Osteoblast (primary cell): ENCODE measurements around the gene CEP112. TPM values are rescaled to one million over a fixed set of nuclear protein-coding genes. Genes with fewer than 3 reads are reported as not detected.

ENCODE experiments used
- DNase-seq: peaks from one replicate; pipeline ENCODE4 v3.0.0; 2011; ENCODE audit warnings: low spot score, mixed read lengths; ENCODE audit not compliant: insufficient read length; ENCODE audit errors: missing footprints
- H2AFZ ChIP-seq: 2 replicates; pipeline ENCODE4 v1.6.0; 2011; ENCODE audit warnings: mild to moderate bottlenecking, low read length
- H3K27ac ChIP-seq: 2 replicates; pipeline ENCODE4 v1.5.1; 2011; ENCODE audit warnings: mild to moderate bottlenecking, low read depth, low read length, moderate library complexity
- H3K27me3 ChIP-seq: 2 replicates; pipeline ENCODE4 v1.6.0; 2012; ENCODE audit warnings: mild to moderate bottlenecking, control low read depth, inconsistent platforms, low read length, moderate library complexity; ENCODE audit not compliant: insufficient read depth
- H3K36me3 ChIP-seq: 2 replicates; pipeline ENCODE4 v1.5.1; 2011; ENCODE audit warnings: mild to moderate bottlenecking, low read length, control low read depth, moderate library complexity; ENCODE audit not compliant: insufficient read depth
- H3K4me1 ChIP-seq: 2 replicates; pipeline ENCODE4 v1.5.1; 2011; ENCODE audit warnings: mild to moderate bottlenecking, low read length, control low read depth, moderate library complexity; ENCODE audit not compliant: insufficient read depth
- H3K4me2 ChIP-seq: 2 replicates; pipeline ENCODE4 v1.6.0; 2011; ENCODE audit warnings: mild to moderate bottlenecking, low read length; ENCODE audit not compliant: insufficient read depth
- H3K4me3 ChIP-seq: fragments of 200-600 bp; sonication (generic); 3 replicates; pipeline ENCODE4 v1.5.1; 2012; ENCODE audit warnings: mild to moderate bottlenecking, low read length, inconsistent platforms; ENCODE audit not compliant: insufficient read depth
- H3K79me2 ChIP-seq: 2 replicates; pipeline ENCODE4 v1.6.0; 2012; ENCODE audit warnings: mild to moderate bottlenecking, low read length, control low read depth, inconsistent platforms; ENCODE audit not compliant: insufficient read depth
- H3K9me3 ChIP-seq: 2 replicates; pipeline ENCODE4 v1.5.1; 2011; ENCODE audit warnings: low read depth, low read length, control low read depth
- H4K20me1 ChIP-seq: 2 replicates; pipeline ENCODE4 v1.6.0; 2012; ENCODE audit warnings: mild to moderate bottlenecking, low read length, control low read depth; ENCODE audit not compliant: insufficient read depth
- total RNA-seq: library from RNA; depleted of rRNA; stranded (reverse); fragments of >200 nt; gene quantifications from 2 replicates; pipeline ENCODE4 v1.2.3, GENCODE V29; 2012
- TF ChIP-seq, protein P1 (sequence below): IDR thresholded peaks from 2 replicates; pipeline ENCODE4 v1.5.1; 2011; ENCODE audit warnings: mild to moderate bottlenecking, low read depth, low read length, moderate library complexity; ENCODE audit errors: extremely low read depth

The CEP112 gene
- total RNA-seq, 1 donor: 8.3 TPM

DNA sequence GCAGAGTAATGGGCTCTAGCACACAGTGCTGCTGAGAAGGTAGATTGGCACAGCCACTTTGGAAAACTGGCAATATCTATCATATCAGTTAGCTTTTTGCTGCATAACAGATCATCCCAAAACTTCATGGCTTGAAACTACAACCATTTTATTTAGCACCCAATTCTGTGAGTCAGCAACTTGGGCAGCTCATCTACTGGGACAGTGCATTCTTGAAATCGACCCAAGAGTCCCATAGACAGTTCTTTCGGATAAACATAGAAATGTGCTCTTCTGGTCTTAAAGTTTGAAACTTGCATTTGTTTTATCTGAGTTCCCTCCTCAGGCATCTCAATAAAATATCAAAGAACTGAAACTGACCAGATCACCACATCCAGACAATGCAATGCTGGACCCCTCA lies 76.7 kb downstream of the CEP112 start:
- TF ChIP-seq, protein P1, sequence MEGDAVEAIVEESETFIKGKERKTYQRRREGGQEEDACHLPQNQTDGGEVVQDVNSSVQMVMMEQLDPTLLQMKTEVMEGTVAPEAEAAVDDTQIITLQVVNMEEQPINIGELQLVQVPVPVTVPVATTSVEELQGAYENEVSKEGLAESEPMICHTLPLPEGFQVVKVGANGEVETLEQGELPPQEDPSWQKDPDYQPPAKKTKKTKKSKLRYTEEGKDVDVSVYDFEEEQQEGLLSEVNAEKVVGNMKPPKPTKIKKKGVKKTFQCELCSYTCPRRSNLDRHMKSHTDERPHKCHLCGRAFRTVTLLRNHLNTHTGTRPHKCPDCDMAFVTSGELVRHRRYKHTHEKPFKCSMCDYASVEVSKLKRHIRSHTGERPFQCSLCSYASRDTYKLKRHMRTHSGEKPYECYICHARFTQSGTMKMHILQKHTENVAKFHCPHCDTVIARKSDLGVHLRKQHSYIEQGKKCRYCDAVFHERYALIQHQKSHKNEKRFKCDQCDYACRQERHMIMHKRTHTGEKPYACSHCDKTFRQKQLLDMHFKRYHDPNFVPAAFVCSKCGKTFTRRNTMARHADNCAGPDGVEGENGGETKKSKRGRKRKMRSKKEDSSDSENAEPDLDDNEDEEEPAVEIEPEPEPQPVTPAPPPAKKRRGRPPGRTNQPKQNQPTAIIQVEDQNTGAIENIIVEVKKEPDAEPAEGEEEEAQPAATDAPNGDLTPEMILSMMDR: no peak
- DNase-seq: peak; percentile 42

DNA sequence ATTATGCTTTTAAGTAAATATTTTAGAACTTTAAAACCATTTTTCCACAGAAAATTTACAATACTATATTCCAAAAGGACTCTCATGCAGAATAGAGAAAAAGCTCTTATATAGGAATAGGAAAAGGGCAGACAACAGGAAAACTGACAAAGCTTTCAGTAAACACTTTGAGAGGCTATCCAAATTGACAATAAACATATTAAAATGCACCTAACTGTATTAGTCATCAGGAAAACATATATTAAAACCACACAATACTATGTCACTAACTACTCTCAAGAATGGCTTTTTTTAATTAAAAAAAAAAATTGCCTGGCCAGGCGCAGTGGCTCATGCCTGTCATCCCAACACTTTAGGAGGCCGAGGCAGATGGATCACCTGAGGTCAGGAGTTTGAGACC lies 77.3 kb downstream of the CEP112 start:
- no peak for DNase-seq
- H3K27me3 ChIP-seq: no peaks in the 10 kb centered on the region
- H3K9me3 ChIP-seq: no peaks in the 10 kb centered on the region
- TF ChIP-seq, protein P1: no peak
- peaks cover 9% of the 10 kb centered on the region for H3K4me1 ChIP-seq
- no peak overlapping the region for H3K4me2 ChIP-seq
- no peak overlapping the region for H3K4me3 ChIP-seq
- no peaks in the 10 kb centered on the region for H3K36me3 ChIP-seq
- H3K79me2 ChIP-seq: no peaks in the 10 kb centered on the region
- H4K20me1 ChIP-seq: no peaks in the 10 kb centered on the region
- no peak overlapping the region for H2AFZ ChIP-seq
- H3K27ac ChIP-seq: no peak overlapping the region

More for the DNA sequence above, 76.7 kb downstream of the CEP112 start:
- Histone ChIP-seq H2AFZ (no peak overlapping the region), H3K79me2 (no peaks in the 10 kb centered on the region), H3K36me3 (no peaks in the 10 kb centered on the region), H3K4me2 (no peak overlapping the region), H3K4me3 (no peak overlapping the region), H4K20me1 (no peaks in the 10 kb centered on the region), H3K9me3 (no peaks in the 10 kb centered on the region), H3K4me1 (peaks cover 9% of the 10 kb centered on the region), H3K27me3 (no peaks in the 10 kb centered on the region), H3K27ac (no peak overlapping the region)

DNA sequence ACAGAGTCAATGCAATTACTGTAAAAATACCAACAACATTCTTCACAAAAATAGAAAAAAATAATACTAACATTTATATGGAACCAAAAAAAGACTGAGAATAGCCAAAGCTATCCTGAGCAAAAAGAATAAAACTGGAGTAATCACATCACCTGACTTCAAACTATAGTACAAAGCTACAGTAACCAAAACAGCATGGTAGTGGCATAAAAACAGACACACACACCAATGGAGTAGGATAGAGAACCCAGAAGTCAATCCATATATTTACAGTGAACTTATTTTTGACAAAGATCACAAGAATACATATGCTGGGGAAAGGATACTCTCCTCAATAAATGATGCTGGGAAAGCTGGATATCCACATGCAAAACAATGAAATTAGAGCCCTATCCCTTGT lies 84.2 kb downstream of the CEP112 start:
- H4K20me1 ChIP-seq: no peaks in the 10 kb centered on the region
- no peaks in the 10 kb centered on the region for H3K9me3 ChIP-seq
- no peaks in the 10 kb centered on the region for H3K36me3 ChIP-seq
- no peaks in the 10 kb centered on the region for H3K27me3 ChIP-seq
- no peak for DNase-seq
- H3K27ac ChIP-seq: no peak overlapping the region
- H2AFZ ChIP-seq: no peak overlapping the region
- no peaks in the 10 kb centered on the region for H3K79me2 ChIP-seq
- TF ChIP-seq, protein P1: no peak
- H3K4me2 ChIP-seq: no peak overlapping the region
- no peaks in the 10 kb centered on the region for H3K4me1 ChIP-seq
- H3K4me3 ChIP-seq: no peak overlapping the region

DNA sequence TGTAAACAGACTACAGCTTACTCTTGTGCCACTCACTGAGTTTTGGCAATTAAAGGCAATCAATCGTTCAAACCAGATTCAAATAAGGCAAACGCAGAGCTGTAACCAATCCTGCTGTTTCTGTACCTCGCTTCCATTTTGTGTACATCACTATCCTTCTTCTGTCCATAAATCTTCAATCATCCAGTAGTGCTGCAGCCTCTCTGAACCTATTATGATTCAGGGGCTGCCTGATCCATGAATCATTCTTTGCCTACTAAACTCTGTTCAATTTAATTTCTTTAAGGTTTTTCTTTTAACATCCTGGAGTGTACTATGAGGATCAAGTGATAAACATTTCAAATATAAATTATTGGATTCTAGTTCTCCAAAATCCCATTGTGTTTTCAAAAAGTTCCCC lies 93.9 kb downstream of the CEP112 start:
- no peak overlapping the region for H3K4me3 ChIP-seq
- H3K36me3 ChIP-seq: no peaks in the 10 kb centered on the region
- H3K9me3 ChIP-seq: no peaks in the 10 kb centered on the region
- no peak overlapping the region for H2AFZ ChIP-seq
- TF ChIP-seq, protein P1: no peak
- no peak overlapping the region for H3K27ac ChIP-seq
- peaks cover 4% of the 10 kb centered on the region for H3K4me1 ChIP-seq
- DNase-seq: no peak
- no peaks in the 10 kb centered on the region for H3K79me2 ChIP-seq
- H3K27me3 ChIP-seq: no peaks in the 10 kb centered on the region
- H4K20me1 ChIP-seq: no peaks in the 10 kb centered on the region
- H3K4me2 ChIP-seq: no peak overlapping the region
